Spleen (tissue), 7 donors: ENCODE results near the gene HMG20B.

Source experiments
- CTCF ChIP-seq, 11 experiments: fragments of 200-600 bp in 7 of 11; fragments of 450-650 bp in 4 of 11; sonication (generic) in 4 of 11; IDR thresholded peaks in 8 of 11; conservative IDR thresholded peaks in 3 of 11; 1 replicate in 7 of 11; 2 replicates in 4 of 11; pipeline versions ENCODE4 v1.4.0 to v1.8.0; 2016 to 2021; ENCODE audit warnings: antibody characterized with exemption in 11 of 11, inconsistent platforms in 4 of 11, mild to moderate bottlenecking in 1 of 11
- POLR2A ChIP-seq, 3 donors: fragments of 450-650 bp; IDR thresholded peaks; one replicate each; pipeline ENCODE4 v1.5.1; 2017; ENCODE audit warnings: antibody characterized with exemption in 3 of 3, mild to moderate bottlenecking in 1 of 3
- POLR2AphosphoS5 ChIP-seq, 3 donors: sonication (generic); formaldehyde crosslinking; IDR thresholded peaks; one replicate each; pipeline ENCODE4 v1.5.1; 2017; ENCODE audit warnings: antibody characterized with exemption in 3 of 3
- donor health status: DM: no; HTN: no; CAD: no; lungs with moderate emphysema.
- donor health status: DM: no; HTN: no; CAD: no.
- donor health status: DM: no; HTN: no; CAD: no.

DNA sequence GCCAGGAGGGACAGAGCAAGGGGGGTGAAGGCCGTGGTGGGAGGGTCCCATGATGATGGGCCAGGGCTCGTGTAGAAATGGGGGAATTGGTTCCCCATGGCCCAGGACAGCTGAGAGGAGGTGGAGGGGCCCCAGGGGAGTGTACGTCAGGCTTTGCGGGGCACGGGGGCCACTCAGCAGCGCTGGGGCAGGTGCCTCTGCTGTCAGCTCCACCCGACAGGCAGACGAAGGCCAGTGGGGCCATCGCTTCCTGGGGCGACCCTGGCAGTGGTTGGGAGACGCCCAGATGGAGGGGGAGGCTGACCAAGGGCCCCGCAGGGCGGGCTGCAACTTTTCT, 35.7 kb upstream of the HMG20B start:
- TF ChIP-seq CTCF (IDR thresholded peaks at IDR 0.05 in 8 of 11, conservative IDR thresholded peaks at IDR 0.05 in 3 of 11): no peak
- no peak for TF ChIP-seq POLR2A (IDR thresholded peaks at IDR 0.05)
- peak in 2 of 3 donors; percentile 27 to 45 for TF ChIP-seq POLR2AphosphoS5 (IDR thresholded peaks at IDR 0.05)
